Effector CD8-positive, alpha-beta T cell (primary cell): ENCODE data around the gene GALNT2.

Source experiments
- DNase-seq: peaks from one replicate; lab custom pipeline; 2025; lab: John Stamatoyannopoulos, UW

Gene GALNT2

DNA sequence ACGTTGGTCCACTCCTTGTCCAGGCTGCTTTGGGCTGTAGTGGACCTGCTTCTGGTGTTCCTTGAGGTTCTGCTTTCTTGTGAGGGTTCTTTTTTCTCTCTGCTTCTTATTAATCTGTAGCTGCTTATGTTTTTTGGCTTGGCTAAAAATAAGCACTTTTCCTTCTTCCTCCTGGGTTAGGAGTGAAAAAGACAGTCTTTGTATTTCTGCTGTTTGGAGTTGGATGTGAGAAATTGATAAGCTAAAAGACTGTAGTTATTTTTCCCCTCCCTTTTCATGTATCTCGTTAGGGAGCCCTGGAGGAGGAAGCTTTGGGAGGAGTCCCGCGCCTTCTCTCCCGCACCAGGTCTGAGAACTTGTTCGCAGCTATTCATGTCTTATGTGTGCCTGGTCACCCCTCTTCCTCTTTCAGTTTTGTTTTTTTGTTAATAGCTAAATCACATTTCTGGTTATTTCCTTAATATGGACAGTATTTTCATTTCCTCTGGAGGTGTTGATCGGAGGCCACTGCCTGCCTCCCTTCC lies 79.0 kb downstream of the GALNT2 start:
- no peak for DNase-seq

DNA sequence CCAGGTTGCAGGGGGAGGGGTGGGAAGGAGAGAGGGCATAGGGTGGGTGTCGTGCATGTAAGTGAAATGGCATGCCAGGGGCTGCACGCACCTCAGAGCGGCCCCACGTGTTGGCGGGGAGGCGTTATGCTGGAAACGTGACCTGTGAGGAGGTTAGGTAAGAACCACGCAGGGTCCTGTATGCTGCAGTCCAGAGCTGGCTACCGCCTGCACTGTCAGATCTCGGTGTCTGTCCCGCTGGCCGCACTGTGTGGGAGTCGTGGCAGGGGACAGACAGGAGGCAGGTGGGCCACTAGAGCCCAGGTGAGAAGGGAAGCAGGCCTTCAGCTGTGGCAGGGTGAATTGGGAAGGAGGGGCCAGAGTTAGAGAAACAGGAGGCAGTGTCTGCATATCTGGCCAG lies 79.7 kb downstream of the GALNT2 start:
- no peak for DNase-seq

DNA sequence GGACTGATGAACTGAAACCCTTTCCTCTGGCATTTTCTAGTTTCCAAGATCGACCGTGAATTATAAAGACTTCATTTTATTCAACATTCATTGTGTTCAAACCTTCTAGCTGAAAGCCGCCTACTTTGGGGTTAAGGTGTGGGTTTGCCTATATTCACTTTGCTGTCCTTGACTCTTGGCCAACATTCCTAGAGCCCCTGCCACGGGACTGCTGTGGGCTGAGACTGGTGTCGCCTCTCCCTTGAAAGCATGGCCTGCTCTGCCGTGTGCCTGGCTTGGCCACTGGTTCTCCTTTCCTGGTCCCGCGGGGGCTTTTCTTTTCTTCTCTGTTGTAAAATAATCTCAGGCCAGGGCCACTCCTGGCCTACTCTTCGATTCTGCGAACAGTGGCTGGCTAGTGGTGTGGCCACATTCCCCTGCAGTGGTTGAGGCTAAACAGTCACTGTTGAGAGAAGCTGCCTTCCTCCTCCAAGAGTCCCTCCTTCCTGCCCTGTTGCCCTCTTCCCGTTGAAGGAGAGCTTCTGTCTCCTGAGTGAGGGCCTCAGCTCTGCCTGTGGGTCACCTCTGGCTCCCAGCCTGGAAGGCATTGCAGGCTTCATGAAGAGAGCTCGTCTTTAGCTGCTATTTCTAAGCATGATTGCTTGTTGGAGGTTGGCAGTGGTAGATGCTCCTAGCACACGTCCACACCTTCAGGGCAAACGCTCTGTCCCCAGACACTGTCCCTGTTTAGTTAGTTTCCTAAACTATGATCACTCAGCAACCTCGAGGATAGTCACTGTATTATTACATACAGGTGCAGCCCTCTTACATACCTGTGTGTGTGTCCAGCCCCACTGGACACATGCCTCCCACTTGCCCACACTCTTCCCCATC lies 80.5 kb downstream of the GALNT2 start:
- no peak for DNase-seq

DNA sequence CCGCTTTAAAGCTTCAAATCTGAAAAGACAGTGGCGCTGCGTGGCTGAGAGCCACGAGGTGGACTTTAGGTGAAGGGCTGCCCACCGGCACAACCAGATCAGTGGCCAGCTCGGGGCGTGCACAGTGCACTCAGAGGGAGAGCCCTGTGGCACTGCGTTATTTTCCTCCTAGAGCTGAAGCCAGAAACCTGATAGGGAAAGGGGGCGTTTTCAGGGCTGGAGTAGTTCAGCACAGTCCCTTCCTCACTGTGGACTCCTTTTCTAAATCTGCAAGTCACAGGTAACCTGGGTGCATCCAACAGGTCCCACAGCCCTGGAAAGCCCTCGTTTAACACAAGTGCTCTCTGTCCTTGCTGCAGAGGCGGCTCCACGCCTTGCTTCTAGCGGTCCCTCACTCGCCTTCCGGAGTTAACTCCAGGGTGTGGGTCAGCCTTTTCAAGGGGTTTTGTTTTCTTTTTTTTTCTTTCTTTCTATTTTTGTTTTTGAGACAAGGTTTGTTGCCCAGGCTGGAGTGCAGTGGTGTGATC lies 81.2 kb downstream of the GALNT2 start:
- no peak for DNase-seq

DNA sequence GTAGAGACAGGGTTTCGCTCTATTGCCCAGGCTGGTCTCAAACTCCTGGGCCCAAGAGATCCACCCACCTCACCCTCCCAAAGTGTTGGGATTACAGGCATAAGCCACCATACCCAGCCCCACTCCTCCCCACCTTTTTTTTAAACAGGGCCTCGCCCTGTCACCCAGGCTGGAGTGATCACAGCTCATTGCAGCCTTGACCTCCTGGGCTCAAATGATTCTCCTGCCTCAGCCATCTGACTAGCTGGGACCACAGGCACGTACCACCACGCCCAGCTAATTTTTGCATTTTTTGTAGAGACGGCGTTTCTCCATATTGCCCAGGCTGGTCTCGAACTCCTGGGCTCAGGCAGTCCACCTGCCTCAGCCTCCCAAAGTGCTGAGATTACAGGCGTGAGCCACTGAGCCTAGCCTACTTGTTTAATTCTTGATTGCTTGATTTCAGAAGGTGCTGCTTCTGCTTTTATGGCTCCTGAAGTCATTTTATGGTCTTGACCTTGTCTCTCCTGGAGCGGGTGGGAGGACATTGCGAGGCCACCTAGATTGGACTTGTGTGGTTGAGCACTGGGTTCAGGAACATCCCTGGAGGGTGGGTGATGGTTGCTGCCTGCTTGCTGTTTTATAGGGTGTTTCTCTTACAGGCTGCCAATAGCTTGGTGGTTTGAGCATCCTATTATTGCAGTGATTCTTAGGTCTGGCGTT lies 81.9 kb downstream of the GALNT2 start:
- no peak for DNase-seq

DNA sequence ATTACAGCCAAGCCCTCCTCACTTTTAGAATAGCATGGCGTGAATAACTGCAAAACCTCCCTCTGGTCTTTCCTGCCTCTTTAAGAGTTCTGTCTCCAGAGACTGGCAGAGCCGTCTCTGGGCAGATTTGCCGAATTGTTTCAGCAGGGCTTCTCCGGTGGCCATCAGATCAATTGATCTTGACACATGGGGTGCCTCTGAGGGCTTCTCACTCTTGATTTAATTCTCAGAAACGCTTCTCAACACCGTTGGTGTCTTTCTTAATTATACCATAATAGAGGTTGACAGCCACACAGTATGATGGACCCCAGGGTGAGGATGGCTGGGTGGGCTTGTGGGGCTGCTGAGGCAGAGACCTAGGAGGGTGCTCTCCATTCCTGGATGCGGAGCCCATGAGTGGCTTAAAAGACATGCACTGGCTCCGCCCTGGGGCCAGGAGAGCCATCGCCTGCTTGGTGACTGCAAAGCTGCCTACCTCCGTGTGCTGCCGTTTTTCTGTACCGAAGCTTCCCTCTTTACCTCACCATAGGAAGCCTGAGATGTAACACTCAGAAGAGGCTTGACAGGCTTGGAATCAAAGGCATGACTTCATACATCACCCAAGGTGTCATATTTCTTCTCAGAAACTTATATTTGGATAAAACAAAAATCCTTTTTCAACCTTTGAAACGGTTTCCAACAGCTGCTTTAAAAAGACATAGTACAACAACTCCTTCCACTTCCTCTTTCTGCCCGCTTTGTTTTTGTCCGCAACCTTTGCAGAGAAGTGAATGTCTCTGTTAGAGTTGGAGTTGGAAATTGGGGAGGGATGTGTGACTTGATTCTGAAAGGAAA lies 82.9 kb downstream of the GALNT2 start:
- no peak for DNase-seq

DNA sequence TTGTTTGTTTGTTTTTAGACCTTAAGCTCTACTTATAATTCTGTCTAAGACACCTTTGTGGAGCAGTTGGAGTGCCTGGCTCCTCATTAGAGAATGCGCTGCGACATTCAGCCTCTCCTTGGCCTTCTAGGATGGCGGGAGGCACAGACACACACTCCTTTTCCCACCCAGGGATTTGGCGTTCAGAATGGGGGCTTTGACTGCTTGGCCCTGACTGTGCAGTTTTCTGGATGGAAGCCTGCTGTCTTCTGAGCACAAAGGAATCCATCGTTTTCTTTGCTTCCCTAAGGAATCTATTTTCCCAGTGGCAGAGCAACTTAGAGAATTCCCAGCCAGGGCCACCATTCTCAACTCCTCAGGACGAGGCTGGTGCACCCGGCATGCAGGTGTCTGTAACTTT lies 83.6 kb downstream of the GALNT2 start:
- DNase-seq = no peak

DNA sequence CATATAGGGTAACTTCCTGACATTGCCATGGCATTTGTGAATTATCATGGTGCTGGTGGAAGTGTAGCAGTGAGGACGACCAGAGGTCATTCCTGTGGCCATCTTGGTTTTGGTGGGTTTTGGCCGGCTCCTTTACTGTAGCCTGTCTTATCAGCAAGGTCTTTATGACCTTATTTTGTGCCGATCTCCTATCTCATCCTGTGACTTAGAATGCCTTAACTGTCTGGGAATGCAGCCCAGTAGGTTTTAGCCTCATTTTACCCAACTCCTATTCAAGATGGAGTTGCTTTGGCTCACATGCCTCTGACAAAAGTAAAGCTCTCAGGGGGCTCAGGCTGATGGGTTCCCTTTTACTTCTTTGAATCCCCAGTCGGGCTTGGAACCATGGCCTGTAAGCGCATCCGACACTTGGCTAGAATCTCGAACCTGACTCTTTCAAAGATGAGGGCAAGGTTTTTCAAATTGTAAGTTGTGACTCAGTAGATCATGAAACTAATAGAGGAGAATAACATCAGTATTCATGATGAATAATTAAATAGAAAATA lies 85.0 kb downstream of the GALNT2 start:
- no peak for DNase-seq

DNA sequence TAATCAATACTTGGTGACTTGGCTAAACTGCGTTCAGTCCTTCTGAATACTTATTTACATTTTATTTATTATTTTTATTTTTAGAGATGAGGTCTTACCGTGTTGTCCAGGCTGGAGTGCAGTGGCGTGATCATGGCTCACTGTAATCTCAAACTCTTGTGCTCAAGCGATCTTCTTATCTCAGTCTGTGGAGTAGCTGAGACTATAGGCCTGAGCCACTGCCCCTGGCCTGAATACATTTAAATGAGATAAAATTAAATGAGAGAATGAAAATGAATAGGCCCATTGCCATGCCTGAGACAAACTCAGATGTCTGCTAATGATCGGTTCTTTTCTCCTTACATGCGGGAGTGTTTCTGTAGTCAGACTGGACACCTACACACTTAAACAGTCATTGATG lies 86.0 kb downstream of the GALNT2 start:
- DNase-seq = no peak

DNA sequence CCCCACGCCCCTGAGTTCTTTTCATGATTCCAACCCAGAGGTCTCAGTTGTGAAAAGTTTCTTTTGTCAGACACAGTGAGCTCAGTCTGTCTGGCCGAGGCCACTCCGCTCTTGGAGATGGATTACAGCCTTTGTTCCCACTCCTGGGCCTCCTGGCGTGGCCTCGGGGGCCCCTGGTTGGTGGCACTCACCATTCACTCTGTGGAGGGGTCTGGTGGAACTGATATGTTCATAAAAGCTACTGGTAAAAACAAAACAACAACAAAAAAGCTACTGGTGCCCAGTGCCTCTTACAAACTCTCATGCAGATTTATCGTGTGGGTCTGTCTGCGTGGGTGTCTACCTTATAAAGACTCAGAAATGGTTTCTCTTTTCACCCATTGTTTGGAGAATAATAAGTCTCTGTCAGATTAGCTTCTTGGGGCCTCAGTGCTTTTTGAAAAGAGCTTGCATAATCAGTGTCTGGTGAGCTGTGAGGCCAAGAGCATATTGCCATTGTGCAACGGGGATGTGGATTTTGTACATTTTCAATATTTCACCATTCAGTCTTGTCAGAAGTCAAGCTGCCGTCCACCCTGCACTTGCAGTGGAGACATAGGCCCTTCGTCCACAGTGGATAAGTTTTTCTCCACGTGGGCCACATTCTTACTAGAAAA lies 86.7 kb downstream of the GALNT2 start:
- no peak for DNase-seq

DNA sequence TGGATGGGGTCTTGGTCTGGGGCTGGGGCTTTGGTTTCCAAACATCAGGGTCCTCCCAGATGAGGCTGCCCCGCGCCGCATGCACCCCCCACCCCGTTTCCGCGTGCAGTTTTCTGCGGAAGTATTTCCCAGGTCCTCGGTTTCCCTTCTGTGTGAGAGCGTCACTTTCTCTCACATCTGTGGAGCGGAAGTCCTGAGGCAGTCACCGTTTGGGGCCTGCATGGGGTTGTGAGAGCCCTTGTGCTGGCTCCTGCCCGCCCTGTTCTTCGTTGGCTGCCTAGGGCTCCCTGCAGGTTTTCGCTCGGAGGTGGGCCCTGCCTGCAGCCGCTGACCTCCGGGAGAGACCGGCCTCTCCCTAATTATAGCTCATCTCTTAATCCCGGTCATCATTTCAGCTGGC lies 88.0 kb downstream of the GALNT2 start:
- no peak for DNase-seq

DNA sequence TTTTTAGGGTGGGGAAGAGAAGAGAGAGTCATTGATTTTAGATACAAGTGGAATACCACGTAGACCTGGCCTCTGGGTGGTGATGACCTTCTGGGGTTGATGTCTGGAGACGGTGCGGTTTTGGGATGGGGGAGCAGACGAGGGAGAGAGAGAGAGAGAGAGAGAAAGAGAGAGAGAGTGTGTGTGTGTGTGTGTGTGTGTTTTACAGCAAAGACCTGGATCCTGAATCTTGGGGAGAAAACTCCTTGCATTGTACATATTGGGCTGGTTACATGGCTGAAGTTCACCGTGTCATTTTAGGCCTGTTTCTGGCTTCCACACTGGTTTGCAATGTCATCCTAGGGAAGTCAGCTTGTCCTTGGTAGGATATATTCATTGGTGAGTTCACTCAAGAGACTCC lies 89.0 kb downstream of the GALNT2 start:
- no peak for DNase-seq

DNA sequence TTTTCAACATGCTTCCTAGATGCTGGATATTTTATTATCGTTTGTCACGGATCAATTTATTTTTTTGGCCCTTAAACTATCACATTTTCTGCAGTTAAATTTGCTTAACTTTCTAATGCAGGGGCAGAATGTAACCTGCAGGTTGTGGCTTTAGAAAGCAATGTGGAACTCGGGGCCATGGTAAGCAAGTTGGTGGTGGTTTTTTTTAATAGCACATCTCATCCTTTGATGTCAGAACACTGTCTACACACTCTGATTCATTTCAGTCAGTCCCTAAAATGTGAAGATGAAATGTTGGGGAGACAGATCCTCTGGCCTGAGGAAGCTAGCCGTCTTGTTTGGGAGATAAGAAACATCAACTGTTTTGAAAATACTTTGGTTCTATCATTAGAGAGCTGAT lies 89.5 kb downstream of the GALNT2 start:
- no peak for DNase-seq

DNA sequence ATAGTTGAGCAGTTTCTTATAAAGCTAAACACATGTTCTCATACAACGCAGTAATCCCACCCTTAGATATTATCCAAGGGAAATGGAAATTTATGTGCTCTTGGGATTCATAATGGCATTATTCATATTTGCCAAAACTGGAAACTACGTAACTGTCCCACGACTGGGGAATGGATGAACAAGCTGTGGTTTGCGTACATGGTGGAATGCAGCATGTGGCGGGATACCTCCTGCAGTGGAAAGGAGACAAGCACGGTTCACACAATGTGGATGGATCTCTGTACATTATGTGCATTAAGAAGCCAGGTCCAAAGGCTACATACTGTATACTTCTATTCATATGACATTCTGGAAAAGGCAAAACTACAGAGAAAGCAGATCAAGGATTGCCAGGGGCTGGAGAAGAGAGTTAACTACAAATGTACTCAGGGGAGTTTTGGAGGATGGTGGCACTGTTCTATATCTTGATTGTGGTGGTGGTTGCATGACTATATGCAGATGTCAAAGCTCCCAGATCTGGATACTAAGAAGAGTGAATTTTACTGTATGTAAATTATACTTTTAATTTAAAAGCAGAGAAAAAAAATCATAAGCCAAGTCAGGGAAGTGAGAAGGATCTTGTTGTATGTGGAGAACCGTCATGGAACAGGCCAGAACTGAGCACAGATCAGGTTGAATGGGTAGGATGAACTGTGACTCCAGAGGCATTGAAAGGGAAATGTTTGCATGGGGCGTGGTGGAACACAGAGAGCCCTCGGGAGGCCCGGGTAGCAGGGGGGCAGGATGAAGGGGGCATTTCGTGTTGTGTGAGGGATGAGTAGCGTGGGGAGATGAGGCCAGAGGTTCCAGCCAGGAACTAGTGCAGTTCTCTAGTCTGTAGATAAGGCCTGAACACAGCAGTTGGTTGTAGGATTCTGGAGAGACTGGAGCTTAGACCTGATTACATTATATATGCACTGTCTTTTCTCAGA lies 90.7 kb downstream of the GALNT2 start:
- DNase-seq = no peak

DNA sequence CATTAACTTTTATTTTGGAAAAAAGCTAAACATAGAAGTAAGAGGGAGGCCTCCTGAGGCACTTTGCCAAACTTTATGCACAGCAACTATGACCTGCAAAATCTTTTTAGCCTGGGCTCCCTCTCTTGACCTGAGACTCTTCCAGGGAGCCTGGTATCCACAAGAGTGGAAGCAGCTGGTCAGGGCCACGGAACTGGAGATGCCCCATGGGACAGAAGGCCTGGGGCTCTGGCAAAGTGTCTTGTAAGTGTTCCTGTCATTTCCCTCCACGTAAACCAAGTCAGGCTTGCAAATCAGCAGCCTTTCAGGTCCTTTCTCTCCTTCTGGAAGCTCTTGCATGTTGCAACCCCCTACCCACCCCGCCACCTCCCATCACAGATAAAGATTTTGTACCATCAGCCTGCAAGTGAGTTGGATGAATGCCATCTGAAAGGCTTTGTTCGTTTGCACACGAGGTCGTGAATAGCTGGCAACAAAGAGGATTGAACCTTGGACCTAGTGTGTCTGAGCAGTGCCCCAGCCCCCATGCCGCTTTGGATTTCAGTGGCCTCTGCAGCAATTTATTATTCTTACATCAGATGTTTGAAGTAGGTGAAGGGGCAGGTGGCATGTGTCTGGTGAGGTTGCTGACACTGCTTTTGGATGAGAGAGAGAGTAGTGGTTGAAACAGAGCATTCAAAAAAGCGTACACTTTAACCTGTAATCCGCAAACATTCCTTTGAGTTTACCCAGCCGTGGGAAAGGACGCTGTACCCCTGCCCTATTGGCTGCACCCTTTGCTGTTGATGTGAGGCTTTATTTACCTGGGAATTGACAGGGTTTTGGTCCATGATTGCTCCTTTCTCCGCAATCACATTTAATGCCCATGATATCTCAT lies 91.6 kb downstream of the GALNT2 start:
- DNase-seq = no peak

DNA sequence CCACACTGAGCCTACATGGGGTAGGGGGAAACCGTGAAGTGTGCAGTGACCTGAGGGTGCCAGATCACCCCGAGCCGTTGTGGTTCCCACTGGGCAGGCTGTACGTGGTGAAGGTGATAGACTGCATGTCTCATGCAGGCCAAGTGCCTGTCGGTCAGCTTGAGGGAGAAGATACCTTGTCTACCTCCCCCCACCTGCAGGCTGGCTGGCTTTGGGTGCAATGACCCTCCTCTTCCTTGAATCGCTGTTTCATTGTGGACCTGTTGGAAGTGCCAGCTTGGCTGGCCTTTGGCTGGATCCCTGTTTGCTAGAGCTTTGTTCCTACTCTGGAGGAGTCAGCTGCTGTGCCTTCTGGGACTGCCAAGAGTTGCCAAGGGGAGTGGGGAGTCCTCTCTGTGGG lies 92.5 kb downstream of the GALNT2 start:
- DNase-seq = no peak

DNA sequence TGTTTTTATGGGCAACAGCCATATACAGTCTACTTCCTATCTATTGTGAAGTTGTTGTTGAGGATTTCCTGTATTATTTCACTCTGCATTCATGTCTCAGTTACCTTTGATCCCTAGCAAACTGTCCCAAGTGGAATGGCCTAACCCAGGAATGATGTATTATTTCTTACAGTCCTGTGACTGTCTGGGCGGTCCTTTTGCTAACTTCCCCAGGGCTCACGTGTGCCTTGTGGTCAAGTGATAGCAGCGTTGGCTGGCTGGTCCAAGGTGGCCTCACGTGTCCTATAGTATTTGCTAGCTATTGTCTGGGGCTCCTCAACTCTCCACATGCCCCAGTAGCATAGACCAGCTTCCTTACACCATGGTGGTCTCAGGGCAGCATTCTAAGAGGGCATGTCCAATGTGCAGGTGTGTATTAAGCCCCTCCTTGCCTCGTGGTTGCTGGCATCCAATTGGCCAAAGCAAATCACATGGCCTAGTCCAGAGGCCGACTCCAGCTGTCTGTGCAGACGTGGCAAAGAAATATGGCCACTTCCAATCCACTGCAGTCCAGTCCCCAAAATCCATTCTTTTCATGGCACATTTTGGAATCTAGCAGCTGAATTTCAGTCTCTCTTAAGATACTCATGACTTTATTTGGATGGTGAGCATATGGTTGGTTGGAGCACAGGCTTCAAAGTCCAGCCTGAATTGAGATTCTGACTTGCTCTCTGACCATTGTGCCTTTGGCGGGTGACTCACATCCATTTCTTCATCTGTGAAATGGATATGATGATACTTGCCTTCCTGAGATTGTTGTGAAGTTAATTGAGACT lies 94.1 kb downstream of the GALNT2 start:
- DNase-seq = no peak

DNA sequence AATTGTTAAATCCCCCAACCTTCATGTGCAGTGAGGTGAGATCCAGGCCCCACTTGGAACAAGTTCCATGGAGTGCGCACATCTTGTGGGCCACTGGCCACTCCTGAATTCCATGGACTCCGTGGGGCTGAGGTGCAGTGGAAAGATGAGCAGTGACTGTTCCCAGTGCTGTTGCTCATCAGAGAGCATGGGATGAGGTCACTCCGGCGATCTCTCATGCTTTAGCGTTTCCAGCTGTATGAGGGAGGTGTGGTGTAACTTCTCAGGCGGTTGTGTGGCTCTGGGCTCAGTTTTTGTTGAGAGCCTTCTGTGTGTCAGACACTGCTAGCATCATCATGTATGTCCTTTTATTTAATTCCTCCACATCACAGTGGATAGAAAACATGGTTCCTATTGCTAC lies 96.2 kb downstream of the GALNT2 start:
- no peak for DNase-seq
